Measurements from ENCODE around the gene SSTR5.

The SSTR5 gene

GRCh38 chr16:1093284-1094123, 21.0 kb downstream of the SSTR5 start:
- WGBS = 79% methylated on average over 83 of the region's 85 CpGs
- H3K27ac ChIP-seq (ENCODE audit: low read length, poor library complexity, severe bottlenecking) = no peak overlapping the region

GRCh38 chr16:1094124-1094479, 21.6 kb downstream of the SSTR5 start:
- Histone ChIP-seq H3K27me3 (ENCODE audit: control insufficient read depth in 1 of 2, insufficient read depth in 1 of 2, low read length in 2 of 2) (peaks cover 0 to 61% of the 10 kb centered on the region in 2 experiments), H3K4me3 (ENCODE audit: insufficient read depth in 1 of 2, low read depth in 1 of 2, low read length in 2 of 2) (no peak overlapping the region)
- 77% methylated on average over 13 of the region's 13 CpGs for WGBS

More at GRCh38 chr16:1093284-1094123, 21.0 kb downstream of the SSTR5 start:
- H2BK120ac ChIP-seq (ENCODE audit: low read depth, low read length) = no peak overlapping the region
- no peak overlapping the region for H3K4me3 ChIP-seq (ENCODE audit: insufficient read depth in 1 of 2, low read depth in 1 of 2, low read length in 2 of 2)
- no peak overlapping the region for H4K91ac ChIP-seq (ENCODE audit: low read length)
- no peak overlapping the region for H3K18ac ChIP-seq (ENCODE audit: low read depth in 1 of 2, low read length in 2 of 2)
- no peak overlapping the region for H2BK5ac ChIP-seq (ENCODE audit: low read depth, low read length, poor library complexity, severe bottlenecking)
- no peak overlapping the region for H2AK5ac ChIP-seq (ENCODE audit: low read length, severe bottlenecking)
- H2AFZ ChIP-seq (ENCODE audit: low read depth, low read length) = no peak overlapping the region
- no peak overlapping the region for H3K4ac ChIP-seq (ENCODE audit: low read depth in 1 of 2, low read length in 2 of 2)
- no peak for DNase-seq
- H4K8ac ChIP-seq (ENCODE audit: low read length) = no peak overlapping the region
- H3K27me3 ChIP-seq (ENCODE audit: control insufficient read depth in 1 of 2, insufficient read depth in 1 of 2, low read length in 2 of 2) = peaks cover 0 to 63% of the 10 kb centered on the region in 2 experiments
- peaks cover 5% of the 10 kb centered on the region for H3K4me1 ChIP-seq (ENCODE audit: control insufficient read depth, insufficient read depth, low read depth, low read length)
- H3K9ac ChIP-seq (ENCODE audit: low read length) = no peak overlapping the region
- no peak overlapping the region for H3K4me2 ChIP-seq (ENCODE audit: low read length, poor library complexity, severe bottlenecking)
- H2BK12ac ChIP-seq (ENCODE audit: low read length in 2 of 2) = no peak overlapping the region
- no peak overlapping the region for H2BK15ac ChIP-seq (ENCODE audit: low read depth, poor library complexity, severe bottlenecking)
- H3K79me1 ChIP-seq (replicated peaks; ENCODE audit: low read length, poor library complexity, severe bottlenecking) = no peaks in the 10 kb centered on the region
- no peak overlapping the region for H3K23ac ChIP-seq (ENCODE audit: low read length in 2 of 2)
- no peaks in the 10 kb centered on the region for H3K36me3 ChIP-seq (ENCODE audit: control insufficient read depth in 1 of 2, insufficient read depth in 2 of 2, low read depth in 1 of 2, low read length in 2 of 2)
- no peak overlapping the region for H3K14ac ChIP-seq (ENCODE audit: low read length in 2 of 2)
- H3K9me3 ChIP-seq (ENCODE audit: control insufficient read depth, low read length) = no peaks in the 10 kb centered on the region

GRCh38 chr16:1094601-1095449, 22.3 kb downstream of the SSTR5 start:
- Histone ChIP-seq H3K14ac (ENCODE audit: low read length in 2 of 2) (no peak overlapping the region), H3K36me3 (ENCODE audit: control insufficient read depth in 1 of 2, insufficient read depth in 2 of 2, low read depth in 1 of 2, low read length in 2 of 2) (no peaks in the 10 kb centered on the region), H4K8ac (ENCODE audit: low read length) (no peak overlapping the region), H3K9ac (ENCODE audit: low read length) (no peak overlapping the region), H3K27me3 (ENCODE audit: control insufficient read depth in 1 of 2, insufficient read depth in 1 of 2, low read length in 2 of 2) (peaks cover 0 to 61% of the 10 kb centered on the region in 2 experiments), H3K23ac (ENCODE audit: low read length in 2 of 2) (no peak overlapping the region), H3K9me3 (ENCODE audit: control insufficient read depth, low read length) (no peaks in the 10 kb centered on the region), H3K4me1 (ENCODE audit: control insufficient read depth, insufficient read depth, low read depth, low read length) (peaks cover 5% of the 10 kb centered on the region), H3K4ac (ENCODE audit: low read depth in 1 of 2, low read length in 2 of 2) (no peak overlapping the region), H2AFZ (ENCODE audit: low read depth, low read length) (no peak overlapping the region), H4K91ac (ENCODE audit: low read length) (no peak overlapping the region), H3K4me3 (ENCODE audit: insufficient read depth in 1 of 2, low read depth in 1 of 2, low read length in 2 of 2) (no peak overlapping the region), H2BK120ac (ENCODE audit: low read depth, low read length) (no peak overlapping the region), H2BK5ac (ENCODE audit: low read depth, low read length, poor library complexity, severe bottlenecking) (no peak overlapping the region), H2BK15ac (ENCODE audit: low read depth, poor library complexity, severe bottlenecking) (no peak overlapping the region), H2BK12ac (ENCODE audit: low read length in 2 of 2) (no peak overlapping the region), H3K18ac (ENCODE audit: low read depth in 1 of 2, low read length in 2 of 2) (no peak overlapping the region), H3K4me2 (ENCODE audit: low read length, poor library complexity, severe bottlenecking) (no peak overlapping the region), H2AK5ac (ENCODE audit: low read length, severe bottlenecking) (no peak overlapping the region), H3K27ac (ENCODE audit: low read length, poor library complexity, severe bottlenecking) (no peak overlapping the region), H3K79me1 (replicated peaks; ENCODE audit: low read length, poor library complexity, severe bottlenecking) (no peaks in the 10 kb centered on the region)
- DNase-seq = no peak
- 91% methylated on average over 28 of the region's 29 CpGs for WGBS

More at GRCh38 chr16:1094124-1094479, 21.6 kb downstream of the SSTR5 start:
- Histone ChIP-seq H3K18ac (ENCODE audit: low read depth in 1 of 2, low read length in 2 of 2) (no peak overlapping the region), H3K36me3 (ENCODE audit: control insufficient read depth in 1 of 2, insufficient read depth in 2 of 2, low read depth in 1 of 2, low read length in 2 of 2) (no peaks in the 10 kb centered on the region), H4K8ac (ENCODE audit: low read length) (no peak overlapping the region), H3K9ac (ENCODE audit: low read length) (no peak overlapping the region), H2AK5ac (ENCODE audit: low read length, severe bottlenecking) (no peak overlapping the region), H3K4me1 (ENCODE audit: control insufficient read depth, insufficient read depth, low read depth, low read length) (peaks cover 5% of the 10 kb centered on the region), H3K4ac (ENCODE audit: low read depth in 1 of 2, low read length in 2 of 2) (no peak overlapping the region), H3K23ac (ENCODE audit: low read length in 2 of 2) (no peak overlapping the region), H3K4me2 (ENCODE audit: low read length, poor library complexity, severe bottlenecking) (no peak overlapping the region), H2BK120ac (ENCODE audit: low read depth, low read length) (no peak overlapping the region), H3K14ac (ENCODE audit: low read length in 2 of 2) (no peak overlapping the region), H2AFZ (ENCODE audit: low read depth, low read length) (no peak overlapping the region), H2BK5ac (ENCODE audit: low read depth, low read length, poor library complexity, severe bottlenecking) (no peak overlapping the region), H3K9me3 (ENCODE audit: control insufficient read depth, low read length) (no peaks in the 10 kb centered on the region), H2BK15ac (ENCODE audit: low read depth, poor library complexity, severe bottlenecking) (no peak overlapping the region), H3K79me1 (replicated peaks; ENCODE audit: low read length, poor library complexity, severe bottlenecking) (no peaks in the 10 kb centered on the region), H4K91ac (ENCODE audit: low read length) (no peak overlapping the region), H3K27ac (ENCODE audit: low read length, poor library complexity, severe bottlenecking) (no peak overlapping the region), H2BK12ac (ENCODE audit: low read length in 2 of 2) (no peak overlapping the region)
- no peak for DNase-seq
